ENCODE results near the gene ADRA2B. TPM values are rescaled to one million over a fixed set of nuclear protein-coding genes. Genes with fewer than 3 reads are reported as not detected.
A peak's percentile ranks its signal among the peaks of the same experiment; 100 is the strongest.
"Not testable (repeated sequence)": the region's sequence is repeated elsewhere in the genome, so short reads cannot be mapped to it uniquely, and the experiment has no call there.

ADRA2B gene
- polyA plus RNA-seq, 3 donors, result 1.6 TPM; not detected in 2

GRCh38 chr2:96065381-96065930 is 50.9 kb downstream of the ADRA2B start:
- no peaks in the 10 kb centered on the region for H3K9me3 Mint-ChIP-seq
- no peaks in the 10 kb centered on the region for H3K36me3 Mint-ChIP-seq
- H3K4me1 Mint-ChIP-seq, result peaks cover 2% of the 10 kb centered on the region
- TF ChIP-seq, protein P1, sequence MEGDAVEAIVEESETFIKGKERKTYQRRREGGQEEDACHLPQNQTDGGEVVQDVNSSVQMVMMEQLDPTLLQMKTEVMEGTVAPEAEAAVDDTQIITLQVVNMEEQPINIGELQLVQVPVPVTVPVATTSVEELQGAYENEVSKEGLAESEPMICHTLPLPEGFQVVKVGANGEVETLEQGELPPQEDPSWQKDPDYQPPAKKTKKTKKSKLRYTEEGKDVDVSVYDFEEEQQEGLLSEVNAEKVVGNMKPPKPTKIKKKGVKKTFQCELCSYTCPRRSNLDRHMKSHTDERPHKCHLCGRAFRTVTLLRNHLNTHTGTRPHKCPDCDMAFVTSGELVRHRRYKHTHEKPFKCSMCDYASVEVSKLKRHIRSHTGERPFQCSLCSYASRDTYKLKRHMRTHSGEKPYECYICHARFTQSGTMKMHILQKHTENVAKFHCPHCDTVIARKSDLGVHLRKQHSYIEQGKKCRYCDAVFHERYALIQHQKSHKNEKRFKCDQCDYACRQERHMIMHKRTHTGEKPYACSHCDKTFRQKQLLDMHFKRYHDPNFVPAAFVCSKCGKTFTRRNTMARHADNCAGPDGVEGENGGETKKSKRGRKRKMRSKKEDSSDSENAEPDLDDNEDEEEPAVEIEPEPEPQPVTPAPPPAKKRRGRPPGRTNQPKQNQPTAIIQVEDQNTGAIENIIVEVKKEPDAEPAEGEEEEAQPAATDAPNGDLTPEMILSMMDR (IDR thresholded peaks at IDR 0.05), result no peak
- Histone ChIP-seq H3K27me3 (ENCODE audit: control insufficient read depth in 2 of 2, insufficient read depth in 2 of 2, low read length in 2 of 2) (no peaks in the 10 kb centered on the region), H3K36me3 (replicated peaks in 1 of 2; ENCODE audit: control insufficient read depth in 1 of 2, insufficient read depth in 2 of 2, low read length in 2 of 2) (no peaks in the 10 kb centered on the region), H3K9ac (ENCODE audit: insufficient read depth, low read length, poor library complexity, severe bottlenecking) (no peak overlapping the region), H3K79me2 (ENCODE audit: insufficient read depth, low read length) (no peaks in the 10 kb centered on the region), H4K20me1 (ENCODE audit: insufficient read depth, low read length) (no peaks in the 10 kb centered on the region), H3K4me1 (ENCODE audit: control insufficient read depth in 1 of 2, insufficient read depth in 2 of 2, low read length in 2 of 2) (peaks cover 5% of the 10 kb centered on the region in 2 donors), H3K9me3 (replicated peaks in 1 of 2; ENCODE audit: control insufficient read depth in 1 of 2, insufficient read depth in 1 of 2, low read length in 2 of 2) (no peaks in the 10 kb centered on the region), H3K27ac (ENCODE audit: low read depth in 1 of 2, low read length in 2 of 2) (no peak overlapping the region), H3K4me3 (replicated peaks in 1 of 3; ENCODE audit: low read depth in 2 of 3, low read length in 3 of 3) (no peak overlapping the region), H3K4me2 (replicated peaks; ENCODE audit: extremely low read depth, low read length, poor library complexity, severe bottlenecking) (no peak overlapping the region), H2AFZ (ENCODE audit: insufficient read depth, low read depth, low read length, poor library complexity, severe bottlenecking) (no peak overlapping the region)
- 95% methylated on average over 4 of the region's 4 CpGs for WGBS (ENCODE audit: insufficient coverage)
- H3K27me3 Mint-ChIP-seq (ENCODE audit: low read depth in 3 of 3), result no peaks in the 10 kb centered on the region
- intact Hi-C loops (cut with micrococcal nuclease), result no loop called here
- no peak overlapping the region for H3K4me3 Mint-ChIP-seq
- no peak for DNase-seq
- H3K27ac Mint-ChIP-seq, result no peak overlapping the region

DNA sequence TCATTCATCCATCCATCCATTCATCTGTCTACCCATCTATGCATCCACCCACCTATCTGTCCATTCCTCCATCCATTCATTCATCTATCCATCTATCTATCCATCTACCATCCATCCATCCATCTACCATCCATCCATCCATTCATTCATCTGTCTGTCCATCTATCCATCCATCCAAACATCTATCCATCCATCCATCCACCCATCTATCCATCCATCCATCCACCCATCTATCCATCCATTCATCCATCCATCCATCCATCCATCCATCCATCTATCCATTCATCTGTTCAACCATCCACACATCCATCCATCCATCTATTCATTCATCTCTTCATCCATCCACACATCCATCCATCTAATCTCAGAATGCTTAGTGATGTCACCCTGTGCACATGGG is 51.6 kb downstream of the ADRA2B start:
- H3K27ac Mint-ChIP-seq; H3K9me3 Mint-ChIP-seq; DNase-seq; H3K27me3 Mint-ChIP-seq (ENCODE audit: low read depth in 3 of 3); H2AFZ ChIP-seq (ENCODE audit: insufficient read depth, low read depth, low read length, poor library complexity, severe bottlenecking); H3K9ac ChIP-seq (ENCODE audit: insufficient read depth, low read length, poor library complexity, severe bottlenecking); H3K27me3 ChIP-seq (ENCODE audit: control insufficient read depth in 2 of 2, insufficient read depth in 2 of 2, low read length in 2 of 2); intact Hi-C loops (cut with micrococcal nuclease); H3K9me3 ChIP-seq (replicated peaks in 1 of 2; ENCODE audit: control insufficient read depth in 1 of 2, insufficient read depth in 1 of 2, low read length in 2 of 2); H3K4me3 Mint-ChIP-seq; H3K4me3 ChIP-seq (replicated peaks in 1 of 3; ENCODE audit: low read depth in 2 of 3, low read length in 3 of 3); H3K4me1 ChIP-seq (ENCODE audit: control insufficient read depth in 1 of 2, insufficient read depth in 2 of 2, low read length in 2 of 2); H3K79me2 ChIP-seq (ENCODE audit: insufficient read depth, low read length); H3K36me3 Mint-ChIP-seq; H3K4me1 Mint-ChIP-seq; H3K4me2 ChIP-seq (replicated peaks; ENCODE audit: extremely low read depth, low read length, poor library complexity, severe bottlenecking); H4K20me1 ChIP-seq (ENCODE audit: insufficient read depth, low read length); H3K27ac ChIP-seq (ENCODE audit: low read depth in 1 of 2, low read length in 2 of 2); H3K36me3 ChIP-seq (replicated peaks in 1 of 2; ENCODE audit: control insufficient read depth in 1 of 2, insufficient read depth in 2 of 2, low read length in 2 of 2): not testable (repeated sequence)

- H3K4me3 Mint-ChIP-seq; H3K27me3 Mint-ChIP-seq (ENCODE audit: low read depth in 3 of 3); H3K36me3 Mint-ChIP-seq; H3K27ac ChIP-seq (ENCODE audit: low read depth in 1 of 2, low read length in 2 of 2); H2AFZ ChIP-seq (ENCODE audit: insufficient read depth, low read depth, low read length, poor library complexity, severe bottlenecking); H3K9me3 ChIP-seq (replicated peaks in 1 of 2; ENCODE audit: control insufficient read depth in 1 of 2, insufficient read depth in 1 of 2, low read length in 2 of 2); H3K27me3 ChIP-seq (ENCODE audit: control insufficient read depth in 2 of 2, insufficient read depth in 2 of 2, low read length in 2 of 2); H3K9me3 Mint-ChIP-seq; H3K9ac ChIP-seq (ENCODE audit: insufficient read depth, low read length, poor library complexity, severe bottlenecking); H3K4me3 ChIP-seq (replicated peaks in 1 of 3; ENCODE audit: low read depth in 2 of 3, low read length in 3 of 3); H3K27ac Mint-ChIP-seq; H3K79me2 ChIP-seq (ENCODE audit: insufficient read depth, low read length); H3K4me1 Mint-ChIP-seq; H4K20me1 ChIP-seq (ENCODE audit: insufficient read depth, low read length); H3K4me2 ChIP-seq (replicated peaks; ENCODE audit: extremely low read depth, low read length, poor library complexity, severe bottlenecking); intact Hi-C loops (cut with micrococcal nuclease); DNase-seq; H3K4me1 ChIP-seq (ENCODE audit: control insufficient read depth in 1 of 2, insufficient read depth in 2 of 2, low read length in 2 of 2); H3K36me3 ChIP-seq (replicated peaks in 1 of 2; ENCODE audit: control insufficient read depth in 1 of 2, insufficient read depth in 2 of 2, low read length in 2 of 2): not testable (repeated sequence)
- WGBS (ENCODE audit: insufficient coverage), result no CpG with 5 or more reads among the region's 3 CpGs
Measured at GRCh38 chr2:96064047-96064675, 52.2 kb downstream of the ADRA2B start.

GRCh38 chr2:96063116-96063899 is 53.1 kb downstream of the ADRA2B start:
- H4K20me1 ChIP-seq (ENCODE audit: insufficient read depth, low read length); H3K79me2 ChIP-seq (ENCODE audit: insufficient read depth, low read length); H2AFZ ChIP-seq (ENCODE audit: insufficient read depth, low read depth, low read length, poor library complexity, severe bottlenecking); H3K27me3 Mint-ChIP-seq (ENCODE audit: low read depth in 3 of 3); intact Hi-C loops (cut with micrococcal nuclease); H3K4me1 Mint-ChIP-seq; H3K4me3 ChIP-seq (replicated peaks in 1 of 3; ENCODE audit: low read depth in 2 of 3, low read length in 3 of 3); H3K27ac ChIP-seq (ENCODE audit: low read depth in 1 of 2, low read length in 2 of 2); H3K4me3 Mint-ChIP-seq; H3K9ac ChIP-seq (ENCODE audit: insufficient read depth, low read length, poor library complexity, severe bottlenecking); H3K9me3 ChIP-seq (replicated peaks in 1 of 2; ENCODE audit: control insufficient read depth in 1 of 2, insufficient read depth in 1 of 2, low read length in 2 of 2); H3K36me3 Mint-ChIP-seq; H3K27me3 ChIP-seq (ENCODE audit: control insufficient read depth in 2 of 2, insufficient read depth in 2 of 2, low read length in 2 of 2); H3K9me3 Mint-ChIP-seq; H3K4me1 ChIP-seq (ENCODE audit: control insufficient read depth in 1 of 2, insufficient read depth in 2 of 2, low read length in 2 of 2); H3K36me3 ChIP-seq (replicated peaks in 1 of 2; ENCODE audit: control insufficient read depth in 1 of 2, insufficient read depth in 2 of 2, low read length in 2 of 2); H3K4me2 ChIP-seq (replicated peaks; ENCODE audit: extremely low read depth, low read length, poor library complexity, severe bottlenecking): not testable (repeated sequence)
- peak overlapping the region in 5 of 7 donors; percentile 3 to 41 (median 8) for H3K27ac Mint-ChIP-seq
- 67% methylated on average over 6 of the region's 12 CpGs for whole genome bisulfite sequencing (ENCODE audit: insufficient coverage)
- DNase-seq, result peak in 2 of 3 donors; percentile 17 to 56

Data from CD14-positive monocyte (primary cell).